ENCODE data around the gene NSUN6.
"Not testable (repeated sequence)": the region's sequence is repeated elsewhere in the genome, so short reads cannot be mapped to it uniquely, and the experiment has no call there.

Gene NSUN6

GRCh38 chr10:18571076-18571475, 80.3 kb downstream of the NSUN6 start:
- no peak for TF ChIP-seq CTCF (conservative IDR thresholded peaks at IDR 0.05; ENCODE audit: low read depth, low read length)
- no peak overlapping the region for H3K4me3 ChIP-seq (ENCODE audit: low read depth, low read length)
- DNase-seq (ENCODE audit: low read depth) = no peak

GRCh38 chr10:18570386-18570785, 81.0 kb downstream of the NSUN6 start:
- H3K4me3 ChIP-seq (ENCODE audit: low read depth, low read length); DNase-seq (ENCODE audit: low read depth): not testable (repeated sequence)

- H3K4me3 ChIP-seq (ENCODE audit: low read depth, low read length) = no peak overlapping the region
- TF ChIP-seq CTCF (conservative IDR thresholded peaks at IDR 0.05; ENCODE audit: low read depth, low read length) = no peak
- no peak for DNase-seq (ENCODE audit: low read depth)
Measured at GRCh38 chr10:18567343-18567856, 84.0 kb downstream of the NSUN6 start.

GRCh38 chr10:18566177-18566576, 85.2 kb downstream of the NSUN6 start:
- DNase-seq (ENCODE audit: low read depth) = no peak
- no peak overlapping the region for H3K4me3 ChIP-seq (ENCODE audit: low read depth, low read length)
- no peak for TF ChIP-seq CTCF (conservative IDR thresholded peaks at IDR 0.05; ENCODE audit: low read depth, low read length)

GRCh38 chr10:18565006-18565405, 86.4 kb downstream of the NSUN6 start:
- no peak for TF ChIP-seq CTCF (conservative IDR thresholded peaks at IDR 0.05; ENCODE audit: low read depth, low read length)
- no peak for DNase-seq (ENCODE audit: low read depth)
- H3K4me3 ChIP-seq (ENCODE audit: low read depth, low read length) = no peak overlapping the region

GRCh38 chr10:18563003-18563726, 88.2 kb downstream of the NSUN6 start:
- no peak for TF ChIP-seq CTCF (conservative IDR thresholded peaks at IDR 0.05; ENCODE audit: low read depth, low read length)
- no peak overlapping the region for H3K4me3 ChIP-seq (ENCODE audit: low read depth, low read length)
- no peak for DNase-seq (ENCODE audit: low read depth)

GRCh38 chr10:18561861-18562551, 89.4 kb downstream of the NSUN6 start:
- no peak for TF ChIP-seq CTCF (conservative IDR thresholded peaks at IDR 0.05; ENCODE audit: low read depth, low read length)
- no peak overlapping the region for H3K4me3 ChIP-seq (ENCODE audit: low read depth, low read length)
- no peak for DNase-seq (ENCODE audit: low read depth)
